IMR-90 (cell line): ENCODE data around the gene VWA8. TPM values are rescaled to one million over a fixed set of nuclear protein-coding genes. Genes with fewer than 3 reads are reported as not detected.
A peak's percentile ranks its signal among the peaks of the same experiment; 100 is the strongest.

Experiments used
- ATAC-seq: fragments of 200-7000 bp; cut with Tn5 transposase; 2 replicates; pipeline ENCODE4 v1.9.1; 2020; ENCODE audit warnings: low read depth, mild to moderate bottlenecking, moderate library complexity
- BruUV-seq: library from RNA; stranded (reverse); fragments of 400-500 nt; replicated peaks from 2 replicates; lab custom pipeline; 2021; lab: Mats Ljungman, UMichigan
- CTCF ChIA-PET: fragments of 300-600 bp; formaldehyde crosslinking; extraction: SDS; loops from one replicate; lab custom pipeline; 2021; ENCODE audit warnings: antibody characterized with exemption; lab: Yijun Ruan, JAX
- POLR2A ChIA-PET: fragments of 300-600 bp; sonication (Branson Sonifier 250); formaldehyde crosslinking; loops from one replicate; lab custom pipeline; 2022; ENCODE audit warnings: antibody characterized with exemption; ENCODE audit not compliant: unreplicated experiment; lab: Charles Lee
- DNase-seq: peaks from one replicate; pipeline ENCODE4 v3.0.0; 2013
- H2AFZ ChIP-seq: replicated peaks from 2 replicates; pipeline ENCODE3; 2013; ENCODE audit warnings: low read length, mild to moderate bottlenecking; ENCODE audit not compliant: poor library complexity
- H2AK5ac ChIP-seq: 2 replicates; pipeline ENCODE4 v1.6.1; 2013; ENCODE audit warnings: low read depth, low read length, inconsistent platforms
- H2AK9ac ChIP-seq: replicated peaks from 2 replicates; pipeline ENCODE3; 2013; ENCODE audit warnings: mild to moderate bottlenecking, low read depth, low read length, moderate library complexity; ENCODE audit not compliant: poor library complexity
- H2BK120ac ChIP-seq: 2 replicates; pipeline ENCODE4 v1.6.1; 2013; ENCODE audit warnings: low read depth, low read length, inconsistent platforms
- H2BK15ac ChIP-seq: 3 replicates; pipeline ENCODE4 v1.6.1; 2013; ENCODE audit warnings: low read depth, low read length, inconsistent platforms
- H2BK20ac ChIP-seq: 2 replicates; pipeline ENCODE4 v1.6.1; 2013; ENCODE audit warnings: low read depth, mild to moderate bottlenecking, inconsistent platforms, low read length, moderate library complexity
- H2BK5ac ChIP-seq: 2 replicates; pipeline ENCODE4 v1.6.1; 2013; ENCODE audit warnings: mild to moderate bottlenecking, low read depth, low read length, inconsistent platforms; ENCODE audit not compliant: poor library complexity, severe bottlenecking
- H3K14ac ChIP-seq: replicated peaks from 2 replicates; pipeline ENCODE4 v1.6.1; 2013; ENCODE audit warnings: low read depth, low read length, inconsistent platforms
- H3K18ac ChIP-seq: 2 replicates; pipeline ENCODE4 v1.6.1; 2013; ENCODE audit warnings: low read depth, low read length, control low read depth
- H3K23ac ChIP-seq: 2 replicates; pipeline ENCODE4 v1.6.1; 2013; ENCODE audit warnings: low read depth, low read length, inconsistent platforms
- H3K27ac ChIP-seq: 2 replicates; pipeline ENCODE4 v1.5.1; 2013; ENCODE audit warnings: mild to moderate bottlenecking, control low read depth, low read length; ENCODE audit not compliant: insufficient read depth
- H3K27me3 ChIP-seq: 2 replicates; pipeline ENCODE4 v1.6.1; 2013; ENCODE audit warnings: low read length; ENCODE audit not compliant: control insufficient read depth, insufficient read depth
- H3K36me3 ChIP-seq: 2 replicates; pipeline ENCODE4 v1.6.1; 2013; ENCODE audit warnings: low read length, mixed read lengths; ENCODE audit not compliant: control insufficient read depth, insufficient read depth
- H3K4ac ChIP-seq: 2 replicates; pipeline ENCODE4 v1.6.1; 2013; ENCODE audit warnings: low read depth, low read length, inconsistent platforms
- H3K4me1 ChIP-seq: 2 replicates; pipeline ENCODE4 v1.6.1; 2013; ENCODE audit warnings: low read length, mixed read lengths; ENCODE audit not compliant: control insufficient read depth, insufficient read depth
- H3K4me2 ChIP-seq: 2 replicates; pipeline ENCODE4 v1.6.1; 2013; ENCODE audit warnings: low read depth, mild to moderate bottlenecking, control low read depth, low read length, moderate library complexity
- H3K4me3 ChIP-seq: 2 replicates; pipeline ENCODE4 v1.5.1; 2013; ENCODE audit warnings: low read depth, mild to moderate bottlenecking, control low read depth, low read length, moderate library complexity; ENCODE audit not compliant: insufficient read depth
- H3K56ac ChIP-seq: 2 replicates; pipeline ENCODE4 v1.6.1; 2013; ENCODE audit warnings: low read length, inconsistent platforms; ENCODE audit not compliant: insufficient read depth; ENCODE audit errors: extremely low read depth
- H3K79me1 ChIP-seq, 2 experiments: 2 replicates each; pipeline ENCODE4 v1.6.1; 2013; ENCODE audit warnings: low read length in 2 of 2, inconsistent platforms in 1 of 2, low read depth in 1 of 2
- H3K9ac ChIP-seq: 2 replicates; pipeline ENCODE4 v1.6.1; 2013; ENCODE audit warnings: low read depth, low read length, control low read depth
- H3K9me1 ChIP-seq: 2 replicates; pipeline ENCODE4 v1.6.1; 2013; ENCODE audit warnings: low read length, inconsistent platforms; ENCODE audit not compliant: insufficient read depth
- H3K9me3 ChIP-seq: 2 replicates; pipeline ENCODE4 v1.6.1; 2013; ENCODE audit warnings: low read length; ENCODE audit not compliant: control insufficient read depth, insufficient read depth
- H4K20me1 ChIP-seq: 2 replicates; pipeline ENCODE4 v1.6.1; 2013; ENCODE audit warnings: low read length, inconsistent platforms; ENCODE audit not compliant: insufficient read depth
- H4K5ac ChIP-seq: 2 replicates; pipeline ENCODE4 v1.6.1; 2013; ENCODE audit warnings: mild to moderate bottlenecking, low read depth, low read length, control low read depth
- H4K8ac ChIP-seq, 2 experiments: 2 replicates each; pipeline ENCODE4 v1.6.1; 2013; ENCODE audit warnings: low read depth in 2 of 2, low read length in 2 of 2, control low read depth in 1 of 2, inconsistent platforms in 1 of 2
- H4K91ac ChIP-seq: 2 replicates; pipeline ENCODE4 v1.6.1; 2013; ENCODE audit warnings: low read depth, low read length, inconsistent platforms; ENCODE audit not compliant: insufficient read depth
- BHLHE40 ChIP-seq: fragments of 150-350 bp; IDR thresholded peaks from 2 replicates; pipeline ENCODE4 v1.6.1; 2016; ENCODE audit warnings: mild to moderate bottlenecking, low read depth, low read length
- CEBPB ChIP-seq: IDR thresholded peaks from 2 replicates; pipeline ENCODE4 v1.6.1; 2012; ENCODE audit warnings: low read depth, low read length, improper control_type of control experiment
- CHD1 ChIP-seq: IDR thresholded peaks from 2 replicates; pipeline ENCODE4 v1.6.1; 2012; ENCODE audit warnings: low read depth, low read length, improper control_type of control experiment
- ELK1 ChIP-seq: fragments of 150-350 bp; IDR thresholded peaks from 2 replicates; pipeline ENCODE4 v1.6.1; 2016; ENCODE audit warnings: low read depth, mild to moderate bottlenecking, low read length, moderate library complexity, borderline replicate concordance
- FOS ChIP-seq: fragments of 150-350 bp; IDR thresholded peaks from 2 replicates; pipeline ENCODE4 v1.6.1; 2016; ENCODE audit warnings: low read depth, low read length
- MAFK ChIP-seq: IDR thresholded peaks from 2 replicates; pipeline ENCODE4 v1.6.1; 2012; ENCODE audit warnings: low read depth, low read length, improper control_type of control experiment
- MAZ ChIP-seq: IDR thresholded peaks from 2 replicates; pipeline ENCODE4 v1.6.1; 2012; ENCODE audit warnings: low read depth, mild to moderate bottlenecking, low read length, improper control_type of control experiment, moderate library complexity, borderline replicate concordance
- MXI1 ChIP-seq: IDR thresholded peaks from 2 replicates; pipeline ENCODE4 v1.6.1; 2012; ENCODE audit warnings: low read depth, mild to moderate bottlenecking, low read length, moderate library complexity, borderline replicate concordance
- NFE2L2 ChIP-seq: fragments of 150-350 bp; IDR thresholded peaks from 2 replicates; pipeline ENCODE4 v1.6.1; 2016; ENCODE audit warnings: low read depth, mild to moderate bottlenecking, low read length
- POLR2A ChIP-seq: IDR thresholded peaks from 2 replicates; pipeline ENCODE4 v1.6.1; 2012; ENCODE audit warnings: mild to moderate bottlenecking, low read depth, low read length
- RAD21 ChIP-seq: IDR thresholded peaks from 2 replicates; pipeline ENCODE4 v1.6.1; 2012; ENCODE audit warnings: low read length, improper control_type of control experiment
- RCOR1 ChIP-seq: IDR thresholded peaks from 2 replicates; pipeline ENCODE4 v1.6.1; 2012; ENCODE audit warnings: mild to moderate bottlenecking, low read length, improper control_type of control experiment; ENCODE audit not compliant: insufficient replicate concordance
- RFX5 ChIP-seq: IDR thresholded peaks from 2 replicates; pipeline ENCODE4 v1.8.0; 2012; ENCODE audit warnings: low read depth, mild to moderate bottlenecking, low read length, moderate library complexity
- SMC3 ChIP-seq: fragments of 150-350 bp; IDR thresholded peaks from 2 replicates; pipeline ENCODE4 v1.6.1; 2016; ENCODE audit warnings: low read depth, mild to moderate bottlenecking, antibody characterized with exemption, low read length, moderate library complexity
- WGBS, 2 experiments: methylation state at CpG; one replicate each; pipeline versions ENCODE4 v1.1.5 to v1.1.7; 2013; ENCODE audit warnings: missing lambda C conversion rate in 2 of 2; ENCODE audit not compliant: insufficient read length in 1 of 2; ENCODE audit errors: extremely low coverage in 2 of 2; 5-methylcytosine and 5-hydroxymethylcytosine counted together
- dilution Hi-C: fragments of 300-500 bp; cut with HindIII; formaldehyde crosslinking; loops from one replicate; pipeline ENCODE4 v1.14.3; 2018; ENCODE audit warnings: low sequenced_read_pairs; ENCODE audit not compliant: unreplicated experiment
- in situ Hi-C: fragments of 300-500 bp; cut with MboI; formaldehyde crosslinking; loops from 3 replicates; pipeline ENCODE4 v1.14.3; 2019; ENCODE audit warnings: low sequenced_read_pairs, inconsistent platforms, mixed read lengths
- intact Hi-C: fragments of 100-400 bp; cut with micrococcal nuclease; formaldehyde crosslinking; loops from 2 replicates; pipeline ENCODE4 v1.10.0; 2022
- polyA plus RNA-seq, 3 experiments: library from polyadenylated mRNA; depleted of rRNA; stranded (reverse); fragments of >200 nt; gene quantifications; 2 replicates each; pipeline ENCODE4 v1.2.3, GENCODE V29; 2012; ENCODE audit warnings: low replicate concordance in 1 of 3
- total RNA-seq: library from RNA; depleted of rRNA; stranded (reverse); fragments of >200 nt; gene quantifications from 2 replicates; pipeline ENCODE4 v1.2.3, GENCODE V29; 2012
- TF ChIP-seq, protein P1 (sequence below): fragments of 150-350 bp; IDR thresholded peaks from 2 replicates; pipeline ENCODE4 v1.6.1; 2017; ENCODE audit warnings: mild to moderate bottlenecking, antibody characterized with exemption, low read length, low read depth
- TF ChIP-seq, protein P2 (sequence below): conservative IDR thresholded peaks from 2 replicates; pipeline ENCODE4 v1.5.1; 2012; ENCODE audit warnings: mild to moderate bottlenecking, low read depth, low read length, improper control_type of control experiment

The VWA8 gene
- total and polyA plus RNA-seq, 2 of the 4 experiments (the other 2 are of a cell fraction) = 5.9 to 18.3 TPM

DNA sequence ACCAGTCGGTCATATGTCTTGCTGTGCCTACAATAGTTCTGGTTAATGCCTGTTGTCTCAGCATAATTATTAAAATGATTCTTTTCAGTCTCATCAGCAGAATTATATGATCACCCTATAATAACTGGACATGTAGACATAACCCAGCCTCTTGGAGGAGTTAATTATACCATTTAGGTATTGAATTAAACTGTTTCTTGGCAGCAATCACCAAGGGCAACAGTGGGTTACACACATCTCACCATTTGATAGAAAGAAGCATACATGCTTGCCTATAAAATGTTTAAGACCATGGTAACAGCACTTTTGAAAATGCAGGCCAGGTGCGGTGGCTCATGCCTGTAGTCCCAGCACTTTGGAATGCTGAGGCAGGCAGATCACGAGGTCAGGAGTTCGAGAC lies 318.9 kb downstream of the VWA8 start:
- no peak overlapping the region for H3K9ac ChIP-seq
- H2BK20ac ChIP-seq = peak overlapping the region; percentile 69
- dilution Hi-C loops (no loop called here), in situ Hi-C loops (loop anchor here (25.0 kb wide), 1 partner anchor 180 kb away; the partner anchor contains the start of gene RGCC), intact Hi-C loops (loop anchor here (10.0 kb wide), 1 partner anchor 77 kb away; no protein-coding TSS in a partner anchor)
- no peaks in the 10 kb centered on the region for H3K36me3 ChIP-seq
- ChIA-PET CTCF (no interaction called here), POLR2A (no interaction called here)
- H3K14ac ChIP-seq = no peak overlapping the region
- ATAC-seq (no peak), DNase-seq (no peak)
- no peaks in the 10 kb centered on the region for H3K9me3 ChIP-seq
- H4K91ac ChIP-seq = peak overlapping the region; percentile 64; the same call in 1 of the 2 replicates
- TF ChIP-seq RFX5 (no peak), RCOR1 (no peak), NFE2L2 (no peak), MAZ (no peak), FOS (no peak), CEBPB (no peak), RAD21 (no peak), CHD1 (no peak), MXI1 (no peak), MAFK (no peak), ELK1 (no peak), BHLHE40 (no peak), POLR2A (no peak), SMC3 (no peak)
- TF ChIP-seq, protein P1, sequence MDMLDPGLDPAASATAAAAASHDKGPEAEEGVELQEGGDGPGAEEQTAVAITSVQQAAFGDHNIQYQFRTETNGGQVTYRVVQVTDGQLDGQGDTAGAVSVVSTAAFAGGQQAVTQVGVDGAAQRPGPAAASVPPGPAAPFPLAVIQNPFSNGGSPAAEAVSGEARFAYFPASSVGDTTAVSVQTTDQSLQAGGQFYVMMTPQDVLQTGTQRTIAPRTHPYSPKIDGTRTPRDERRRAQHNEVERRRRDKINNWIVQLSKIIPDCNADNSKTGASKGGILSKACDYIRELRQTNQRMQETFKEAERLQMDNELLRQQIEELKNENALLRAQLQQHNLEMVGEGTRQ = no peak
- TF ChIP-seq, protein P2, sequence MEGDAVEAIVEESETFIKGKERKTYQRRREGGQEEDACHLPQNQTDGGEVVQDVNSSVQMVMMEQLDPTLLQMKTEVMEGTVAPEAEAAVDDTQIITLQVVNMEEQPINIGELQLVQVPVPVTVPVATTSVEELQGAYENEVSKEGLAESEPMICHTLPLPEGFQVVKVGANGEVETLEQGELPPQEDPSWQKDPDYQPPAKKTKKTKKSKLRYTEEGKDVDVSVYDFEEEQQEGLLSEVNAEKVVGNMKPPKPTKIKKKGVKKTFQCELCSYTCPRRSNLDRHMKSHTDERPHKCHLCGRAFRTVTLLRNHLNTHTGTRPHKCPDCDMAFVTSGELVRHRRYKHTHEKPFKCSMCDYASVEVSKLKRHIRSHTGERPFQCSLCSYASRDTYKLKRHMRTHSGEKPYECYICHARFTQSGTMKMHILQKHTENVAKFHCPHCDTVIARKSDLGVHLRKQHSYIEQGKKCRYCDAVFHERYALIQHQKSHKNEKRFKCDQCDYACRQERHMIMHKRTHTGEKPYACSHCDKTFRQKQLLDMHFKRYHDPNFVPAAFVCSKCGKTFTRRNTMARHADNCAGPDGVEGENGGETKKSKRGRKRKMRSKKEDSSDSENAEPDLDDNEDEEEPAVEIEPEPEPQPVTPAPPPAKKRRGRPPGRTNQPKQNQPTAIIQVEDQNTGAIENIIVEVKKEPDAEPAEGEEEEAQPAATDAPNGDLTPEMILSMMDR = no peak
- no peak overlapping the region for H3K23ac ChIP-seq
- H2AFZ ChIP-seq = no peak overlapping the region
- no peak overlapping the region for H4K5ac ChIP-seq
- no peak overlapping the region for H3K4me3 ChIP-seq
- H2AK5ac ChIP-seq = peak overlapping the region; percentile 36; the same call in 1 of the 2 replicates
- H2BK15ac ChIP-seq = peak overlapping the region; percentile 77; the same call in 1 of the 3 replicates
- H4K8ac ChIP-seq = no peak overlapping the region
- H3K4ac ChIP-seq = peak overlapping the region; percentile 35
- H2BK120ac ChIP-seq = peak overlapping the region; percentile 52; the same call in 1 of the 2 replicates
- no CpG with 5 or more reads among the region's 4 CpGs for WGBS, 2 experiments
- H3K4me2 ChIP-seq = no peak overlapping the region
- H2BK5ac ChIP-seq = no peak overlapping the region
- H3K27me3 ChIP-seq = no peaks in the 10 kb centered on the region
- H2AK9ac ChIP-seq = no peak overlapping the region
- peak overlapping the region; percentile 1; the same call in 1 of the 2 replicates for H3K18ac ChIP-seq
- H3K9me1 ChIP-seq = peaks cover 19% of the 10 kb centered on the region
- no peak overlapping the region for H3K56ac ChIP-seq
- BruUV-seq = no TSS peak
- H3K79me1 ChIP-seq = peaks cover 3 to 15% of the 10 kb centered on the region in 2 experiments; a peak in 3 of 4 replicates
- H4K20me1 ChIP-seq = no peaks in the 10 kb centered on the region
- no peak overlapping the region for H3K27ac ChIP-seq
- H3K4me1 ChIP-seq = peaks cover 23% of the 10 kb centered on the region
